SH-SY5Y (cell line): ENCODE data around the gene TET2.

Experiments
- GATA2 ChIP-seq: IDR thresholded peaks from 2 replicates; pipeline ENCODE4 v1.6.1; 2011; ENCODE audit warnings: mild to moderate bottlenecking, low read depth, low read length
- GATA3 ChIP-seq: IDR thresholded peaks from 2 replicates; pipeline ENCODE4 v1.6.1; 2011; ENCODE audit warnings: low read depth, mild to moderate bottlenecking, low read length, moderate library complexity

GRCh38 chr4:105189855-105190650 lies 43.4 kb downstream of the TET2 start:
- TF ChIP-seq GATA2 (no peak), GATA3 (no peak)
